Aorta (tissue), 5 donors: ENCODE results near the gene ZNF689. TPM values are rescaled to one million over a fixed set of nuclear protein-coding genes. Genes with fewer than 3 reads are reported as not detected.
"Not testable (repeated sequence)": the region's sequence is repeated elsewhere in the genome, so short reads cannot be mapped to it uniquely, and the experiment has no call there.

ENCODE experiments used
- ATAC-seq: fragments of 200-7000 bp; cut with Tn5 transposase; one replicate; pipeline ENCODE4 v1.9.1; 2022; ENCODE audit warnings: moderate library complexity; ENCODE audit not compliant: low FRiP score
- DNase-seq, 2 donors: peaks; one replicate each; pipeline ENCODE4 v3.0.0-alpha.2; 2020
- H3K27ac ChIP-seq, 2 donors: one replicate each; pipeline ENCODE4 v1.5.1; 2013; ENCODE audit warnings: low read length in 2 of 2, mild to moderate bottlenecking in 2 of 2, moderate library complexity in 2 of 2, control low read depth in 1 of 2, inconsistent platforms in 1 of 2, low read depth in 1 of 2
- H3K27me3 ChIP-seq, 2 donors: one replicate each; pipeline ENCODE4 v1.6.1; 2013; ENCODE audit warnings: control low read depth in 1 of 2, low read length in 1 of 2, mild to moderate bottlenecking in 1 of 2, moderate library complexity in 1 of 2; ENCODE audit not compliant: insufficient read depth in 2 of 2, control insufficient read depth in 1 of 2
- H3K36me3 ChIP-seq, 2 donors: one replicate each; pipeline ENCODE4 v1.6.1; 2013; ENCODE audit warnings: control low read depth in 1 of 2, low read length in 1 of 2, mild to moderate bottlenecking in 1 of 2; ENCODE audit not compliant: insufficient read depth in 2 of 2, control insufficient read depth in 1 of 2
- H3K4me1 ChIP-seq, 2 donors: one replicate each; pipeline ENCODE4 v1.6.1; 2013; ENCODE audit warnings: low read length in 2 of 2, control low read depth in 1 of 2, mild to moderate bottlenecking in 1 of 2, moderate library complexity in 1 of 2; ENCODE audit not compliant: insufficient read depth in 2 of 2, control insufficient read depth in 1 of 2
- H3K4me3 ChIP-seq, 2 donors: one replicate each; pipeline ENCODE4 v1.5.1; 2013; ENCODE audit warnings: low read length in 2 of 2, control low read depth in 1 of 2, mild to moderate bottlenecking in 1 of 2
- H3K9me3 ChIP-seq: one replicate; pipeline ENCODE4 v1.6.1; 2013; ENCODE audit warnings: mild to moderate bottlenecking, low read length; ENCODE audit not compliant: control insufficient read depth
- WGBS, 2 donors: extraction: QIAGEN DNeasy Blood & Tissue Kit; methylation state at CpG; one replicate each; pipeline ENCODE4 v1.1.7; 2013; 5-methylcytosine and 5-hydroxymethylcytosine counted together
- intact Hi-C, 2 donors: fragments of 100-400 bp; cut with DNase I; formaldehyde crosslinking; loops; one replicate each; pipeline versions ENCODE4 v1.14.2 to v1.15.0; 2022
- polyA plus RNA-seq, 2 donors: library from polyadenylated mRNA; stranded (reverse); fragments of 200-250 nt; gene quantifications; one replicate each; pipeline ENCODE4 v1.2.3, GENCODE V29; 2013
- total RNA-seq, 2 donors: library from RNA; stranded (reverse); fragmentation: NEBNext Ultra II Directional; extraction: Animal tissue kit (Norgen Biotek cat#: 25700); gene quantifications; one replicate each; pipeline ENCODE4 v1.2.1, GENCODE V29; 2021
- donor health status: healthy with polysubstance abuse.
- donor health status: Bipolar disorder and iron deficiency.
- donor health status: DM: no; HTN: no; CAD: no.
- donor health status: DM: no; HTN: no; CAD: no.
- donor health status: DM: yes; HTN: yes; CAD: no.

ZNF689 gene
- total and polyA plus RNA-seq, 4 donors: 2.9 to 7.1 (median 4.5) TPM

DNA sequence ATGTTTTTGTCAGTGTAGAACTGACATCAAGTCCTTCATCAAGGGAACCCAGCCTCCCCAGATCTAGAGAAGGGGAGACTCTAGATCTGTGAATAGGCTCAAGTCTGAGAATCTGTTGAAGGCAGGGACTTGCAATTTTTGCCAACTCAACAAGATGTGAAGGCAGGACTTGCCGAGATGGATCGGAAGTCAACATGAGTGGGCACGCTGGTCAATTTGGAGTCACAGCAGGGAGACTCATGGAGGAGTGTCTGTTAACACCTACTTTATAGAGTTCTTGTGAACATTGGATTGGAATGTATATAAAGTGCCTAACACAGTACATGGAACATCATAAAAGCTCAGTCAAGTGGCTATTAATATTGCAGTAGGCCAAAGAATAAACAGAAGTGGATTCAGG lies 10.0 kb downstream of the ZNF689 start:
- peaks cover 5% of the 10 kb centered on the region in 2 donors for H3K36me3 ChIP-seq
- H3K27me3 ChIP-seq: no peaks in the 10 kb centered on the region
- H3K9me3 ChIP-seq: no peaks in the 10 kb centered on the region
- ATAC-seq: no peak
- intact Hi-C loops: no loop called here
- no peaks in the 10 kb centered on the region for H3K4me1 ChIP-seq
- no peak overlapping the region for H3K27ac ChIP-seq
- no peak for DNase-seq
- H3K4me3 ChIP-seq: no peak overlapping the region
- WGBS, 2 donors: 89 to 96% methylated on average over 3 of the region's 3 CpGs

- no peak for ATAC-seq
Measured at GRCh38 chr16:30592871-30593270, 17.3 kb downstream of the ZNF689 start.

GRCh38 chr16:30590869-30591268 lies 19.3 kb downstream of the ZNF689 start:
- H3K27ac ChIP-seq, H3K36me3 ChIP-seq, H3K9me3 ChIP-seq, H3K27me3 ChIP-seq, ATAC-seq, intact Hi-C loops, H3K4me1 ChIP-seq, DNase-seq, H3K4me3 ChIP-seq: not testable (repeated sequence)
- 95 to 97% methylated on average over 9 of the region's 9 CpGs for WGBS, 2 donors

More at GRCh38 chr16:30592871-30593270, 17.3 kb downstream of the ZNF689 start:
- H3K4me3 ChIP-seq: no peak overlapping the region
- 88 to 93% methylated on average over 4 of the region's 4 CpGs for WGBS, 2 donors
- H3K36me3 ChIP-seq: no peaks in the 10 kb centered on the region
- H3K9me3 ChIP-seq: no peaks in the 10 kb centered on the region
- H3K27ac ChIP-seq: no peak overlapping the region
- DNase-seq: no peak
- intact Hi-C loops: no loop called here
- no peaks in the 10 kb centered on the region for H3K27me3 ChIP-seq
- no peaks in the 10 kb centered on the region for H3K4me1 ChIP-seq

- not testable (repeated sequence) for H3K9me3 ChIP-seq, H3K36me3 ChIP-seq, H3K4me1 ChIP-seq, H3K27ac ChIP-seq, H3K27me3 ChIP-seq, ATAC-seq, DNase-seq, H3K4me3 ChIP-seq
- WGBS, 2 donors: 87 to 88% methylated on average over 2 of the region's 2 CpGs
- intact Hi-C loops: loop anchor here (5.0 to 10.0 kb wide), 2 partner anchors 43 to 55 kb away; partner anchors contain the start of gene ZNF747 (in 1 of the 2)
Measured at GRCh38 chr16:30589582-30589981, 20.6 kb downstream of the ZNF689 start.

DNA sequence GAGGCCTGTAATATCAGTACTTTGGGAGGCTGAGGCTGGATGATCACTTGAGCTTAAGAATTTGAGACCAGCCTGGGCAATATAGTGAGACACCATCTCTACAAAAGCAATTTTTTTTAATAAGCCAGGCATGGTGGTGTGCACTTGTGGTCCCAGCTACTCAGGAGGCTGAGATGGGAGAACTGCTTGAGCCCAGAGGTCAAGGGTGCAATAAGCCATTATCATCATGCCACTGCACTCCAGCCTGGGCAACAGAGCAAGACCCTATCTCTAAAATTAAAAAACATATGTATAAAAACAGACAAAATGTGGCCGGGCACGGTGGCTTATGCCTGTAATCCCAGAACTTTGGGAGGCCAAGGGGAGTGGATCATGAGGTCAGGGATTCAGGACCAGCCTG lies 21.5 kb downstream of the ZNF689 start:
- Histone ChIP-seq H3K36me3 (no peaks in the 10 kb centered on the region), H3K27me3 (no peaks in the 10 kb centered on the region), H3K27ac (no peak overlapping the region), H3K4me1 (peaks cover 0 to 3% of the 10 kb centered on the region in 2 donors), H3K9me3 (no peaks in the 10 kb centered on the region), H3K4me3 (no peak overlapping the region)
- DNase-seq: no peak
- 92 to 94% methylated on average over 2 of the region's 2 CpGs for WGBS, 2 donors
- intact Hi-C loops: loop anchor here (5.0 to 10.0 kb wide), 2 partner anchors 44 to 54 kb away; partner anchors contain the start of gene ZNF747 (in 1 of the 2)
- ATAC-seq: no peak

- Histone ChIP-seq H3K4me3 (peak within 1 kb of the TSS; percentile 49 to 57), H3K9me3 (no peaks in the 10 kb centered on the region), H3K4me1 (peaks cover 0 to 3% of the 10 kb centered on the region in 2 donors), H3K27ac (peak within 1 kb of the TSS in 1 of 2 donors; percentile 83), H3K36me3 (peaks cover 0 to 5% of the 10 kb centered on the region in 2 donors), H3K27me3 (no peaks in the 10 kb centered on the region)
- ATAC-seq (peak; percentile 99), DNase-seq (peak; percentile 96 to 98)
- intact Hi-C loops: loop anchor here (5.0 to 10.0 kb wide), 2 partner anchors 47 to 51 kb away; partner anchors contain the start of gene ZNF747 (in 1 of the 2)
- 0 to 1% methylated on average over 50 of the region's 50 CpGs for WGBS, 2 donors
Measured at GRCh38 chr16:30585400-30586191, 24.6 kb downstream of the ZNF689 start, which contains the start of gene ZNF785. Gene ZNF785 (minus strand): TSS chr16:30585697. CDS start chr16:30585611, 86 bp downstream.

DNA sequence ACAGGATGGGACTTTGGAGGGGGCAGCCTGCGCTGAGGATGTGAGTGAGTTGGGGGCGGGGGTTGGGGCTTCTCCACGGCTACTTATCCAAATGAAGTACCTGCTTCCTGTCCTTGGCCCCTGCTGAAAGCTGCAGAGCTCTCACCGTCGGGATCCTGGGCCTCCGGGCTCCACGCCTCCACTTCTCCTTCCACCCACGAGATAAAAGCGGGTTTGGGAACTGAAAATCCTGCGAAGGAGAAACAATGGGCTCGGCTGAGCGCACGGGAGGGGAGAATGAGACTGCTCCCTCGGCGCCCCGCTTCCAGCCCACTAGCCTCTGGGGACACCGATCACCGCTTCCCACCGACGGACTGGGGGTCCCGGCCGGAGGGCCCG lies 25.2 kb downstream of the ZNF689 start:
- no peaks in the 10 kb centered on the region for H3K27me3 ChIP-seq
- WGBS, 2 donors: 0 to 1% methylated on average over 23 of the region's 23 CpGs
- H3K27ac ChIP-seq: peak overlapping the region in 1 of 2 donors; percentile 60
- ATAC-seq (no peak), DNase-seq (peak in 1 of 2 donors; percentile 56)
- intact Hi-C loops: loop anchor here (5.0 to 10.0 kb wide), 2 partner anchors 47 to 50 kb away; partner anchors contain the start of gene ZNF747 (in 1 of the 2)
- peaks cover 0 to 5% of the 10 kb centered on the region in 2 donors for H3K36me3 ChIP-seq
- H3K9me3 ChIP-seq: no peaks in the 10 kb centered on the region
- H3K4me3 ChIP-seq: peak overlapping the region; percentile 19 to 57
- peaks cover 0 to 3% of the 10 kb centered on the region in 2 donors for H3K4me1 ChIP-seq

DNA sequence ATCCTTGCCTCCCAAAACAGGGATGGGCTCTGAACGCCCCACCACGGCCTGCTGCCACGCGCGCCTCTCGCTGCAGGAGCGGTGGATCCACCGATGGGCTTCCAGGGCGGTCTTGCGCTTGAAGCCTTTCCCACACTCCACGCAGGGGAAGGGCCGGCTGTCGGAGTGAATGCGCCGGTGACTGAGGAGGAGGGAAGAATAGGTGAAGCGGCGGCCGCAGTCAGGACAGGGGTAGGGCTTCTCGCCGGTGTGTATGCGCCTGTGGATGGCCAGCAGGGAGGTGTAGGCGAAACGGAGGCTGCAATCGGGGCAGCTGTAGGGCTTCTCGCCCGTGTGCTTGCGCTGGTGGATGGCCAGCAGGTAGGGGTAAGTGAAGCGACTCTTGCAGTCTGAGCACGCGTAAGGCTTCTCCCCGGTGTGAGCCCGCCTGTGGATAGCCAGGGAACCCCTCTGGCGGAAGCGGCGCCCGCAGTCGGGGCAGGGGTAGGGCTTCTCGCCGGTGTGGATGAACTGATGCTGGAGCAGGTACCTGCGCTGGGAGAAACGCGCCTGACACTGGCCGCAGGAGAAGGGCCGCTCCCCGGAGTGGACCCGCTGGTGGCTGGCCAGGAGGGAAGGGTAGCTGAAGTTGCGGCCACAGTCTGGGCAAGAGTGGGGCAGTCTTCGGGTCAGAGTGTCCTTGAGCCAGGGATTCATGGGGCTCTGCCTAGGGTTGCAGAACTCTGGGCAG lies 27.4 kb downstream of the ZNF689 start:
- ATAC-seq: no peak
- 96% methylated on average over 44 to 48 of the region's 48 CpGs for WGBS, 2 donors
- H3K36me3 ChIP-seq: peaks cover 0 to 5% of the 10 kb centered on the region in 2 donors
- DNase-seq: no peak
- no peaks in the 10 kb centered on the region for H3K27me3 ChIP-seq
- H3K27ac ChIP-seq: no peak overlapping the region
- H3K4me3 ChIP-seq: no peak overlapping the region
- intact Hi-C loops: loop anchor here in 1 of 2 donors (10.0 kb wide), 1 partner anchor 48 kb away; the partner anchor contains the start of gene ZNF747
- H3K4me1 ChIP-seq: peaks cover 0 to 3% of the 10 kb centered on the region in 2 donors
- no peaks in the 10 kb centered on the region for H3K9me3 ChIP-seq
